Right lobe of liver (tissue), 4 donors: ENCODE results near the gene KMT2A.

Experiments
- CTCF ChIP-seq, 4 donors: fragments of 200-600 bp in 3 of 4; fragments of 450-650 bp in 1 of 4; IDR thresholded peaks; one replicate each; pipeline versions ENCODE4 v1.5.1 to v1.8.0; 2016 to 2022; ENCODE audit warnings: antibody characterized with exemption in 4 of 4, mild to moderate bottlenecking in 2 of 4
- POLR2A ChIP-seq: fragments of 450-650 bp; IDR thresholded peaks from one replicate; pipeline ENCODE4 v1.6.1; 2017; ENCODE audit warnings: antibody characterized with exemption, mild to moderate bottlenecking
- donor health status: DM: no; HTN: no; CAD: no.
- donor health status: DM: no; HTN: no; CAD: no.
- donor health status: DM: no; HTN: yes; CAD: no.

GRCh38 chr11:118438314-118438931 lies 2.1 kb downstream of the KMT2A start:
- no peak for TF ChIP-seq CTCF (IDR thresholded peaks at IDR 0.05)
- TF ChIP-seq POLR2A = no peak
